GM23338 (cell line): ENCODE data around the gene NR3C1. TPM values are rescaled to one million over a fixed set of nuclear protein-coding genes. Genes with fewer than 3 reads are reported as not detected.

ENCODE experiments used
- ATAC-seq: fragments of 200-7000 bp; cut with Tn5 transposase; 3 replicates; pipeline ENCODE4 v1.9.1; 2020
- DNase-seq: peaks from one replicate; pipeline ENCODE4 v3.0.0-alpha.2; 2015; ENCODE audit warnings: low spot score
- H2AFZ ChIP-seq: fragments of 200-600 bp; sonication (generic); 2 replicates; pipeline ENCODE4 v1.8.0; 2016; ENCODE audit warnings: antibody characterized with exemption, mild to moderate bottlenecking, moderate library complexity
- H3F3A ChIP-seq: fragments of 200-600 bp; sonication (generic); replicated peaks from 2 replicates; pipeline ENCODE4 v1.8.0; 2017; ENCODE audit warnings: antibody characterized with exemption, mixed run types, low read depth
- H3K27ac ChIP-seq: fragments of 200-600 bp; sonication (generic); 2 replicates; pipeline ENCODE4 v1.6.1; 2016; ENCODE audit warnings: low read depth
- H3K27me3 ChIP-seq: fragments of 200-600 bp; sonication (generic); 2 replicates; pipeline ENCODE4 v1.8.0; 2016; ENCODE audit warnings: mild to moderate bottlenecking, mixed run types, moderate library complexity; ENCODE audit not compliant: insufficient read depth
- H3K36me3 ChIP-seq: fragments of 200-600 bp; sonication (generic); 2 replicates; pipeline ENCODE4 v1.8.0; 2016; ENCODE audit warnings: mild to moderate bottlenecking; ENCODE audit not compliant: insufficient read depth
- H3K4me1 ChIP-seq: fragments of 200-600 bp; sonication (generic); 2 replicates; pipeline ENCODE4 v1.8.0; 2016; ENCODE audit warnings: mild to moderate bottlenecking, moderate library complexity; ENCODE audit not compliant: insufficient read depth
- H3K4me2 ChIP-seq: fragments of 200-600 bp; sonication (generic); 2 replicates; pipeline ENCODE4 v1.7.1; 2017; ENCODE audit warnings: mixed run types
- H3K4me3 ChIP-seq: fragments of 200-600 bp; sonication (generic); 2 replicates; pipeline ENCODE4 v1.6.1; 2016; ENCODE audit warnings: mixed run types
- H3K79me2 ChIP-seq: fragments of 200-600 bp; sonication (generic); replicated peaks from 2 replicates; pipeline ENCODE4 v1.8.0; 2017; ENCODE audit warnings: mild to moderate bottlenecking; ENCODE audit not compliant: insufficient read depth
- H3K9me2 ChIP-seq: fragments of 200-600 bp; sonication (generic); 2 replicates; pipeline ENCODE4 v1.8.0; 2017; ENCODE audit not compliant: insufficient read depth
- H4K20me1 ChIP-seq: fragments of 200-600 bp; sonication (generic); replicated peaks from 2 replicates; pipeline ENCODE4 v1.8.0; 2017; ENCODE audit warnings: mild to moderate bottlenecking; ENCODE audit not compliant: insufficient read depth
- H3K27ac Mint-ChIP-seq: 2 replicates; pipeline ENCODE4 v1.8.0; 2020; ENCODE audit warnings: inconsistent platforms, mild to moderate bottlenecking, moderate library complexity, mixed read lengths
- H3K27me3 Mint-ChIP-seq: 3 replicates; pipeline ENCODE4 v1.8.0; 2022; ENCODE audit warnings: low read depth, mild to moderate bottlenecking, moderate library complexity, mixed read lengths, inconsistent platforms; ENCODE audit not compliant: insufficient read depth, poor library complexity
- H3K36me3 Mint-ChIP-seq: 3 replicates; pipeline ENCODE4 v1.8.0; 2021; ENCODE audit warnings: low read depth, mild to moderate bottlenecking, inconsistent platforms, moderate library complexity, mixed read lengths
- H3K4me1 Mint-ChIP-seq: 3 replicates; pipeline ENCODE4 v1.8.0; 2020; ENCODE audit warnings: mild to moderate bottlenecking, inconsistent platforms, mixed read lengths
- H3K4me3 Mint-ChIP-seq: 3 replicates; pipeline ENCODE4 v1.8.0; 2021; ENCODE audit warnings: moderate library complexity, mild to moderate bottlenecking, inconsistent platforms, mixed read lengths
- H3K9me3 Mint-ChIP-seq: 3 replicates; pipeline ENCODE4 v1.8.0; 2020; ENCODE audit warnings: moderate library complexity, mild to moderate bottlenecking, inconsistent platforms, mixed read lengths
- CREB1 ChIP-seq: fragments of 250-450 bp; sonication (Bioruptor Pico); IDR thresholded peaks from 2 replicates; pipeline ENCODE4 v1.5.0; 2020; ENCODE audit warnings: low read depth, mild to moderate bottlenecking, moderate library complexity
- CTCF ChIP-seq, 2 experiments: fragments of 200-600 bp in 1 of 2; sonication (generic) in 1 of 2; conservative IDR thresholded peaks; 2 replicates each; pipeline versions ENCODE4 v1.5.1 to v1.6.1; 2016 to 2017; ENCODE audit warnings: antibody characterized with exemption in 2 of 2, low read depth in 2 of 2, mild to moderate bottlenecking in 2 of 2, moderate library complexity in 1 of 2
- ETS1 ChIP-seq: IDR thresholded peaks from 2 replicates; pipeline ENCODE4 v1.6.1; 2016; ENCODE audit warnings: antibody characterized with exemption
- EZH2 ChIP-seq: fragments of 200-600 bp; sonication (generic); IDR thresholded peaks from one replicate; pipeline ENCODE4 v1.8.0; 2017; ENCODE audit warnings: antibody characterized with exemption, mild to moderate bottlenecking, low read depth; ENCODE audit not compliant: unreplicated experiment
- EZH2phosphoT487 ChIP-seq: fragments of 200-600 bp; sonication (generic); IDR thresholded peaks from one replicate; pipeline ENCODE4 v1.8.1; 2018; ENCODE audit warnings: antibody characterized with exemption; ENCODE audit not compliant: unreplicated experiment
- NANOG ChIP-seq: IDR thresholded peaks from 2 replicates; pipeline ENCODE4 v1.6.1; 2016; ENCODE audit warnings: antibody characterized with exemption, borderline replicate concordance
- POLR2AphosphoS5 ChIP-seq: IDR thresholded peaks from 2 replicates; pipeline ENCODE4 v1.6.1; 2016; ENCODE audit warnings: antibody characterized with exemption, low read depth
- REST ChIP-seq: IDR thresholded peaks from one replicate; pipeline ENCODE4 v1.6.1; 2018; ENCODE audit warnings: antibody characterized with exemption; ENCODE audit not compliant: unreplicated experiment
- STAT1 ChIP-seq: IDR thresholded peaks from one replicate; pipeline ENCODE4 v1.6.1; 2016; ENCODE audit warnings: antibody characterized with exemption; ENCODE audit not compliant: unreplicated experiment
- ZNF114 ChIP-seq: fragments of 250-450 bp; sonication (Bioruptor Pico); IDR thresholded peaks from 2 replicates; pipeline ENCODE4 v1.5.0; 2020; ENCODE audit warnings: mild to moderate bottlenecking, moderate library complexity
- ZNF331 ChIP-seq: fragments of 250-450 bp; sonication (Bioruptor Pico); IDR thresholded peaks from 2 replicates; pipeline ENCODE4 v1.5.0; 2020; ENCODE audit warnings: low read depth, mild to moderate bottlenecking, moderate library complexity
- ZNF462 ChIP-seq: fragments of 250-450 bp; sonication (Bioruptor Pico); IDR thresholded peaks from 2 replicates; pipeline ENCODE4 v1.5.0; 2020; ENCODE audit warnings: mild to moderate bottlenecking, moderate library complexity
- polyA plus RNA-seq: library from polyadenylated mRNA; unstranded; fragments of >200 nt; fragmentation: Nextera tagmentation; extraction: Ambion mirVana; gene quantifications from 2 replicates; pipeline ENCODE4 v1.2.1, GENCODE V29; 2016
- total RNA-seq: library from RNA; depleted of rRNA; stranded (reverse); fragments of >200 nt; shearing (Covaris generic); gene quantifications from 2 replicates; pipeline ENCODE4 v1.2.3, GENCODE V29; 2014

NR3C1 gene
- total and polyA plus RNA-seq, 2 experiments from 2014 or later: 1.2 to 4.6 TPM

- no peak overlapping the region for H3K4me2 ChIP-seq
- H3K27ac Mint-ChIP-seq: no peak overlapping the region
- no peaks in the 10 kb centered on the region for H3K27me3 ChIP-seq
- no peak overlapping the region for H3K4me3 Mint-ChIP-seq
- TF ChIP-seq ZNF462 (CRISPR knock-in tag) (no peak), CTCF (conservative IDR thresholded peaks at IDR 0.05; ENCODE audit: low read depth in 2 of 2) (no peak), ZNF114 (CRISPR knock-in tag) (no peak), EZH2 (no peak), CREB1 (CRISPR knock-in tag) (no peak), ZNF331 (CRISPR knock-in tag) (no peak), EZH2phosphoT487 (no peak), POLR2AphosphoS5 (no peak), NANOG (no peak), REST (no peak), ETS1 (no peak), STAT1 (no peak)
- no peak overlapping the region for H3K4me3 ChIP-seq
- peak; percentile 6 for DNase-seq
- no peaks in the 10 kb centered on the region for H3K4me1 ChIP-seq
- H3K9me3 Mint-ChIP-seq: no peaks in the 10 kb centered on the region
- no peaks in the 10 kb centered on the region for H3F3A ChIP-seq
- H3K79me2 ChIP-seq: no peaks in the 10 kb centered on the region
- H2AFZ ChIP-seq: no peak overlapping the region
- ATAC-seq: no peak
- H3K4me1 Mint-ChIP-seq: no peaks in the 10 kb centered on the region
- H3K9me2 ChIP-seq: no peaks in the 10 kb centered on the region; the same call in none of the 2 replicates
- no peak overlapping the region for H3K27ac ChIP-seq
- no peaks in the 10 kb centered on the region for H3K36me3 ChIP-seq
- H4K20me1 ChIP-seq: no peaks in the 10 kb centered on the region
- H3K36me3 Mint-ChIP-seq: no peaks in the 10 kb centered on the region; the same call in 2 of the 3 replicates
- no peaks in the 10 kb centered on the region for H3K27me3 Mint-ChIP-seq
Observed at GRCh38 chr5:143311428-143311827, 92.1 kb downstream of the NR3C1 start.
